Suprapubic skin (tissue), 4 donors: ENCODE measurements around the gene CDC42BPA. TPM values are rescaled to one million over a fixed set of nuclear protein-coding genes. Genes with fewer than 3 reads are reported as not detected.

Experiments used
- DNase-seq, 2 donors: peaks; one replicate each; pipeline ENCODE4 v3.0.0-alpha.2; 2019; ENCODE audit warnings: low spot score in 2 of 2
- H3K27ac ChIP-seq: fragments of 200-600 bp; sonication (generic); one replicate; pipeline ENCODE4 v1.5.1; 2019
- H3K27me3 ChIP-seq: fragments of 200-600 bp; sonication (generic); one replicate; pipeline ENCODE4 v1.5.1; 2019
- H3K36me3 ChIP-seq: fragments of 200-600 bp; sonication (generic); one replicate; pipeline ENCODE4 v1.5.1; 2019
- H3K4me1 ChIP-seq: fragments of 200-600 bp; sonication (generic); one replicate; pipeline ENCODE4 v1.5.1; 2019
- H3K4me3 ChIP-seq: fragments of 200-600 bp; sonication (generic); one replicate; pipeline ENCODE4 v1.5.1; 2019; ENCODE audit warnings: mild to moderate bottlenecking
- H3K9me3 ChIP-seq: fragments of 200-600 bp; sonication (generic); one replicate; pipeline ENCODE4 v1.5.1; 2019
- EP300 ChIP-seq: sonication (generic); formaldehyde crosslinking; IDR thresholded peaks from one replicate; pipeline ENCODE4 v1.6.1; 2017; ENCODE audit warnings: antibody characterized with exemption
- POLR2A ChIP-seq, 2 donors: fragments of 450-650 bp; IDR thresholded peaks; one replicate each; pipeline ENCODE4 v1.6.1; 2017; ENCODE audit warnings: antibody characterized with exemption in 2 of 2, mild to moderate bottlenecking in 2 of 2, moderate library complexity in 2 of 2
- POLR2AphosphoS5 ChIP-seq, 3 donors: sonication (generic); formaldehyde crosslinking; IDR thresholded peaks; one replicate each; pipeline ENCODE4 v1.6.1; 2017; ENCODE audit warnings: antibody characterized with exemption in 3 of 3
- WGBS: methylation state at CpG from one replicate; pipeline ENCODE4 v1.1.5; 2018; 5-methylcytosine and 5-hydroxymethylcytosine counted together
- total RNA-seq, 4 donors: library from RNA; depleted of rRNA; stranded (reverse); fragments of >200 nt; gene quantifications; one replicate each; pipeline ENCODE4 v1.1.0, GENCODE V29; 2016
- TF ChIP-seq, protein P1 (sequence below), 2 donors: fragments of 200-600 bp in 1 of 2; fragments of 450-650 bp in 1 of 2; sonication (generic) in 1 of 2; IDR thresholded peaks; one replicate each; pipeline ENCODE4 v1.5.1; 2016 to 2019; ENCODE audit warnings: antibody characterized with exemption in 2 of 2, mild to moderate bottlenecking in 1 of 2, moderate library complexity in 1 of 2

CDC42BPA gene
- total RNA-seq, 4 donors from 2014 or later, result 12.2 to 54.6 (median 14.9) TPM

- Histone ChIP-seq H3K4me1 (no peaks in the 10 kb centered on the region), H3K36me3 (peaks cover 63% of the 10 kb centered on the region), H3K27me3 (no peaks in the 10 kb centered on the region), H3K27ac (no peak overlapping the region), H3K4me3 (no peak overlapping the region), H3K9me3 (no peaks in the 10 kb centered on the region)
- 93% methylated on average over 18 of the region's 23 CpGs for WGBS
- no peak for TF ChIP-seq POLR2A (IDR thresholded peaks at IDR 0.05)
- TF ChIP-seq, protein P1, sequence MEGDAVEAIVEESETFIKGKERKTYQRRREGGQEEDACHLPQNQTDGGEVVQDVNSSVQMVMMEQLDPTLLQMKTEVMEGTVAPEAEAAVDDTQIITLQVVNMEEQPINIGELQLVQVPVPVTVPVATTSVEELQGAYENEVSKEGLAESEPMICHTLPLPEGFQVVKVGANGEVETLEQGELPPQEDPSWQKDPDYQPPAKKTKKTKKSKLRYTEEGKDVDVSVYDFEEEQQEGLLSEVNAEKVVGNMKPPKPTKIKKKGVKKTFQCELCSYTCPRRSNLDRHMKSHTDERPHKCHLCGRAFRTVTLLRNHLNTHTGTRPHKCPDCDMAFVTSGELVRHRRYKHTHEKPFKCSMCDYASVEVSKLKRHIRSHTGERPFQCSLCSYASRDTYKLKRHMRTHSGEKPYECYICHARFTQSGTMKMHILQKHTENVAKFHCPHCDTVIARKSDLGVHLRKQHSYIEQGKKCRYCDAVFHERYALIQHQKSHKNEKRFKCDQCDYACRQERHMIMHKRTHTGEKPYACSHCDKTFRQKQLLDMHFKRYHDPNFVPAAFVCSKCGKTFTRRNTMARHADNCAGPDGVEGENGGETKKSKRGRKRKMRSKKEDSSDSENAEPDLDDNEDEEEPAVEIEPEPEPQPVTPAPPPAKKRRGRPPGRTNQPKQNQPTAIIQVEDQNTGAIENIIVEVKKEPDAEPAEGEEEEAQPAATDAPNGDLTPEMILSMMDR (IDR thresholded peaks at IDR 0.05), result no peak
- no peak for TF ChIP-seq EP300
- no peak for TF ChIP-seq POLR2AphosphoS5 (IDR thresholded peaks at IDR 0.05)
- DNase-seq, result peak in 1 of 2 donors; percentile 37
Measured at GRCh38 chr1:226965581-226966440, 352.5 kb downstream of the CDC42BPA start.

- Histone ChIP-seq H3K9me3 (no peaks in the 10 kb centered on the region), H3K27me3 (no peaks in the 10 kb centered on the region), H3K4me1 (no peaks in the 10 kb centered on the region), H3K36me3 (peaks cover 54% of the 10 kb centered on the region), H3K27ac (no peak overlapping the region), H3K4me3 (no peak overlapping the region)
- WGBS, result 86% methylated on average over 19 of the region's 29 CpGs
- DNase-seq, result peak in 1 of 2 donors; percentile 46
- TF ChIP-seq POLR2AphosphoS5 (IDR thresholded peaks at IDR 0.05) (no peak), EP300 (no peak), POLR2A (IDR thresholded peaks at IDR 0.05) (no peak)
Measured at GRCh38 chr1:226964611-226965486, 353.4 kb downstream of the CDC42BPA start.

DNA sequence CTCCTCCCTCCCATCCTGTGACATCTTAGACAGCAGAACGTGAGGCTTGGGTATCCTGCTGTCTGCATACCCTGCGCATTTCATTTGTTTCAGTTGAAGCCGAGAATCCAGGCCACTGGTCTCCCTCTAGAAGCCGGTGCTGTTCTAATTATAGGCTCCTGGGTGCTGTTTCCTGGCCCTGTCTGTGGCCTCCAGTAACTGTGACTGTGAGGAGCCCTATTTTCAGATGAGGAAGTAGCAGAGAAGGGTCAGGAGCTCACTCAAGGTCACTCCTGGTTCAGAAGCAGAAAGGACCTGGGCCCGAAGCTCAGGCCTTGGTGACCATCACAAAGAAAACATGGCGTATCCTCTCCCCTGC, 354.2 kb downstream of the CDC42BPA start:
- H3K4me1 ChIP-seq, result no peaks in the 10 kb centered on the region
- 83% methylated on average over 5 of the region's 6 CpGs for WGBS
- DNase-seq, result no peak
- TF ChIP-seq, protein P1 (IDR thresholded peaks at IDR 0.05), result no peak
- TF ChIP-seq POLR2AphosphoS5 (IDR thresholded peaks at IDR 0.05), result no peak
- TF ChIP-seq EP300, result no peak
- TF ChIP-seq POLR2A (IDR thresholded peaks at IDR 0.05), result no peak
- no peaks in the 10 kb centered on the region for H3K9me3 ChIP-seq
- no peak overlapping the region for H3K27ac ChIP-seq
- no peak overlapping the region for H3K4me3 ChIP-seq
- no peaks in the 10 kb centered on the region for H3K27me3 ChIP-seq
- H3K36me3 ChIP-seq, result peaks cover 48% of the 10 kb centered on the region

GRCh38 chr1:226962421-226963391, 355.6 kb downstream of the CDC42BPA start:
- Histone ChIP-seq H3K27me3 (no peaks in the 10 kb centered on the region), H3K4me1 (no peaks in the 10 kb centered on the region), H3K27ac (no peak overlapping the region), H3K4me3 (no peak overlapping the region), H3K36me3 (peaks cover 40% of the 10 kb centered on the region), H3K9me3 (no peaks in the 10 kb centered on the region)
- TF ChIP-seq EP300 (no peak), POLR2A (IDR thresholded peaks at IDR 0.05) (no peak), POLR2AphosphoS5 (IDR thresholded peaks at IDR 0.05) (no peak)
- TF ChIP-seq, protein P1 (IDR thresholded peaks at IDR 0.05), result no peak
- WGBS, result 91% methylated on average over 23 of the region's 28 CpGs
- peak in 1 of 2 donors; percentile 35 for DNase-seq
